HG03103 (cell line): ENCODE results near the gene SCNN1A.

Experiments used
- ATAC-seq: cut with Tn5 transposase; IDR thresholded peaks from one replicate; pipeline ENCODE4 v1.9.1; 2021; ENCODE audit warnings: low read depth; ENCODE audit not compliant: unreplicated experiment

The SCNN1A gene

DNA sequence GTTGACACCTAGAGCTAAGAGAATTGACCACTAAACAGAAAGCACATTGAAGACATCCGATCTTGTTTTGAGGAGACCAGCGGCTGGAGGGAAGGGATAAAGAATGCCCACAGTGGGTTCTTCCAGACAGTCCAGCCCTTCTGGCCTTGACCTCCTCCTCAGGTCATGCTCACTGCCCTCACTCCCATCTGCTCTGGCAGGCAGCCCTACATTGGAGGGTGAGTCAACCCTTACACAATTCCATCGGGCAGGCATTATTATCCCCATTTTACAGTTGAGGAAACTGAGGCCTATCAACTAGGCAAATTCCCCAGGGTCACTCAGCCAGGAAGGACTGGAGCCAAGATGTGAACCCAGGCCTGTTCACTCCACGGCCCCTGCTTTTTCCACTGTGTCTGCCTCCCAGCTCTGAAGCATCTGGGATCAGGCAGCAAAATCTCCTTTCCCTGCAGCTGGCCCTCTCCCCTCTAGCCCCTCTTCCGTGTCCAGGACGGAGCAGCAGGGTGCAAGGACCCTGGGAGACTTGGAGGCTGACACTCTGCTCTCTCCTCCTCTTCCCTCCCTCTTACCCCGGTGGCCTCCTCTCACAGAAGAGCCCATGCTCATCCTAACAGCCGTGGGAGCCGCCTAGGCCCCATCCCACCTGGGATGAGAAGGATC, 5.3 kb downstream of the SCNN1A start:
- ATAC-seq, result no peak

DNA sequence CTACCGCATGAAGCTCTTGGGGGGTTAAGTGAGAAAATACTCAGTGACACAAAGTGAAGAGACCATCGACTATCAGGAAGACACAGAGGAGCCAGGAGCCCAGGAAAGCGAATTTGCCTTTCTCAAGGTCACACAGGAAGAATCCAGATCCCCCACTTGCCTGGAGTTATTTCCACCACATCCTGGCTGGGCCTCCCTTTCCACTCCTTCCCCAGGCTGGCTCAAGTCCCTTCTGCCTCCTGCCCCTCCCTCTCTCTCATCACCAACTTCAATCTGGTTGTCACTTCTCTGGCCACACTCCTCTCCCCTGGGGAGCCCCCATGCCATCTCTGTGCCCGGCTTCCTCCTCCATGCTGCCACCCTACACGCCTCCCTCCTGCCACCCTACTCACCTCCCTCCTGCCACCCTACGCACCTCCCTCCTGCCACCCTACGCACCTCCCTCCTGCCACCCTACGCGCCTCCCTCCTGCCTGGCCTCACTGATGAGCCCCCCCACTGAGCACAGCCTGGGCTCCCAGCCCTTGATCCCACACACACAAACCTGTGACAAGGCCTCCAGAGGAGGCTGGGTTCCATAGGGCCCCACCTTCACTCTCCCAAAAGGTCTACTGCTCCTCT, 6.3 kb downstream of the SCNN1A start:
- ATAC-seq, result no peak

- ATAC-seq, result no peak
These were observed 7.1 kb downstream of the SCNN1A start for GRCh38 chr12:6367969-6368892.

GRCh38 chr12:6367065-6367968, 8.0 kb downstream of the SCNN1A start:
- peak; percentile 55 for ATAC-seq

GRCh38 chr12:6364044-6364374, 11.4 kb downstream of the SCNN1A start:
- no peak for ATAC-seq

- no peak for ATAC-seq
These were observed 11.9 kb downstream of the SCNN1A start for GRCh38 chr12:6363330-6364043.

GRCh38 chr12:6363010-6363329, 12.4 kb downstream of the SCNN1A start:
- ATAC-seq, result no peak

- ATAC-seq, result no peak
These were observed 13.0 kb downstream of the SCNN1A start for GRCh38 chr12:6362403-6362802.

DNA sequence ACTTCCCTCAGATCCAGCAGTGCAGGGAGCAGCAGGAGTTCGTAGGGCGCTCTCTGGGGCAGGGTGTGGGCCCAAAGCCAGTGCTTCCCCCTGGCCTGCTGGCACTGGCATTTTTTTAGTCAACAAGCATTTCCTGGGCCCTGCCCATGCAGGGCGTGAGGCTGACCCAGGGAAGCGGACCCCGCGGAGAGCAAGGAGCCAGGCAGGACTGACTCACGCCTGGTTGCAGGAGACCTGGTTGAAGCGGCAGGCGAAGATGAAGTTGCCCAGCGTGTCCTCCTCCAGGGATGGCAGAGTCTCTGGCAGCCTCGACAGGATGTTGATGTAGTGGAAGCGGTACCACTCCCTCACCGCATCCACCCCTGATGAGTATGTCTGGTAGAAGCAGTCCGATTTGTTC, 13.5 kb downstream of the SCNN1A start:
- ATAC-seq, result no peak

DNA sequence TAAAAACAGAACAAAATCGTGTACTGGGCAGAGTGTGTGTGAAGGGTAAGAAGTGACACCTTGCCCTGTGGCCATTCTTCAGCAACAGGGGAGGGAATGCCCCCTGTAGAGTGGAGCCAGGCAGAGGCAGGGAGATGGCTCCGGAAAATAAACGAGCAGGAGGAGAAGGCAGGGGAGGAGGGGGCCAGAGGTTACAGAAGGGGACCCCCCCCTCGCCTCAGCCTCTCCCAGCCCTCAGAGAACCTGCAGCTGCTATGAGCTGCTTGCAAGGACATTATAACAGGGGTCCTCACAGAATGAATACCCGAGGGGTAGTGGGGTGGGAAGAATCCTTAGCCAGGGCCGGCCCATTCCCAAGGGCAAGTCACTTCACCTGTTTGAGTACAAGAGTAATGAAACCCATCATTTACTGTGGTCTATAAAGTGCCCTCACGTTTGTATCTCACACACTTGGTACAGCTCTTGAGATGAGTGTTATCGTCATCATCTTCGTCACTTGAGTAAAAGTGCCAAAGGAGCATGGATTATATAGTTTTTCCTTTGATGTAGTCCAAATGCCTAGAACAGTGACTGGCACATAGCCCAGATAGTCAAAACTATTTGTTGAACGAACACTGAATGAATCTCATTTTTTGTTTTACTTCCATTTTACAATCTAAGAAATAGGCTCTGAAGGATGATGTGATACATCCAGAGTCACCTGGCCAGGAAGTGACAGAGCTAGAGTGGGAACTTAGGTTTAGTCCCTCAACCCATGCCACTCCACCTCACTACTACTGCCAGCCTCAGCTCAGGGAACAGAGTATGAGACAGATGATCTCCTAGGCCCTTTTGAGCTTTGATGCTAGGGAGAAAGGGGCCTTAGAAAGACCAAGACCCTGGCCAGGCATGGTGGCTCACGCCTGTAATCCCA, 14.5 kb downstream of the SCNN1A start:
- ATAC-seq, result no peak

DNA sequence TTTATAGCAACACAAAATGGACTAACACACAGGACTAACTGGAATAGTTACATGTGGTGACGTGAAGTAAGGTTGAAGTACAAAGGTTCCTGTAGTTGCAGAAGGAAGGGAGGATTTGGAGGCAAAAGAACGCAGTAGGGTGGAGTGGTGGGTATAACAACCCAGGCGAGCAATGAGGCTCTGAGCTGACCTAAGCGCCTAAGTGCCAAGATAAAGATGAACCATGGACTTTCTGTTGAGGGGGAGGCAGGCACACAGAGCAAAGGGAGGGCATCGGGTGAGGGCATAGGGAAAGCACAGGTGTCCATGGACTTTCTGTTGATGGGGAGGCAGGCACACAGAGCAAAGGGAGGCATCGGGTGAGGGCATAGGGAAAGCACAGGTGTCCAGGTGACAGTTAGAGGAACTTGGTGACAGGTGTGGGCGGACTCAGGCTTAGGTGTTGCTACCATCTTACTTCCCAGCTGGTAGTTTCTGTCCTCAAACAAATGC, 15.2 kb downstream of the SCNN1A start:
- ATAC-seq, result no peak

- ATAC-seq, result no peak
These were observed 16.5 kb downstream of the SCNN1A start for GRCh38 chr12:6358881-6359280.

DNA sequence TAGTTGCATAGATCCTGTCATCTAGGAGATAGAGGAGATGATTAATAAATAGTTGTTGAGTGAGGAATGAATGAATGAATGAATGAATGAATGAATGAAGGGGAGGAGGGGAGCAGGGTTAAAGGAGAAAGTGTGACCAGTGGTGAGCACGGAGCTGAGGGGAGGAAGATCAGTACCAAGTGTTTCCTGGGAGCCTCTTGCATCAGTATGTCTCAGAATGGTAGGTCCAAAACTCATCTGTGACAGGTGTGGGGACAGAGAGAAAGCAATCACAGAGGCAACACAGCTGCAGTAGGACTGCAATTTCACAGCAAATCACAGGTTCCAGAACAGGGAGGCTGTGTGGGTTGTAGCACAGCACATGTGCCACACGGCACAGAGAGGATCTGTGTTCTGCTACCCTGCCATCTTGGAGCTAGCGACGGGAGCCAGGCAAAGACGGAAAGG, 19.0 kb downstream of the SCNN1A start:
- no peak for ATAC-seq

GRCh38 chr12:6355491-6356373, 19.6 kb downstream of the SCNN1A start:
- no peak for ATAC-seq

- no peak for ATAC-seq
These were observed 20.6 kb downstream of the SCNN1A start for GRCh38 chr12:6354495-6355393.

DNA sequence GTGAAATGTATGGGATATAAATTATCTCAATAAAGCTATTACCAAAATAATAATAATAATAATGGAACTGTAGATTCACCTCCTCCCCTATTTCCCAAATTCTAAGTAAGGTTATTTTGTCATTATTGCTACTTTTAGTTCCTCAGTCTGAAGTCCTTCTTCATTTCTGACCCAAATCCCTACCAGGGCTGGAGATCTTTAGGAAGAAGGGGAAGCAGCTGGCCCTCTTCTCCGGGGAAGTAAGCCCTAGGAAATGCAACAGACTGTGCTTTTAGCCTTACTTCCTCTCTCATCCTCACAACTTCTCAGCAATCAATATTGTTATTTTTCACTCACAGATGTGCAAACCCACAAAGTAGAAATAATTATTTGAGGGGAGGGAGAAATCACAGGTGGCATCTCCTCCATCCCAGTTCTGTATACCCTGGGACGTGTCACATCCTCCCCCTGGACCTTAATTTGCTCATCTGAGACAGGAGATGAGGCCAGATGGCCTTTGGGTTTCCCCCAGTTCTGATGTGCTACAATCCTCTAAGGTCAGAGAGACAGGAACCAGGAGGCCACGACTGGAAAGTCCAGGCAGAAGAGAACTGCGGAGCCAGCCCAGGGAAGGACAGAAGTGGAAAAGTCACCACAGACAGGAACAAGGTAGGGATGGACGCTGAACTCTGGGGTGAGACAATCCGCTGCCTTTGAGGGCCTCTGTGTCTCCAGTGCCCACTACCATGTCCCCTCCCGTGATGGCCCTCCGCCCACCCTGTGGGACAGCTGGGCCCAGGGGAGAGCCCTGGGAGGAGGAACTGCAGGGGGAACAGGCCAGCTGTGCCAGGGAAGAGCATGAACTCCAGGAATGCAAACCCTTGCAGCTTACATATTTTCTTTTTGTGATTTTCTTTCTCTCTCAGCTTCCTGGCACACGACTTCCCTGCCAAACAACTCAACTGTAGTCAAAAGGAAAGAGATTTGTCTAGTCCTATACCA, 22.9 kb downstream of the SCNN1A start:
- no peak for ATAC-seq
